Caco-2 (cell line): ENCODE results near the gene APRT. TPM values are rescaled to one million over a fixed set of nuclear protein-coding genes. Genes with fewer than 3 reads are reported as not detected.

Experiments
- BruUV-seq: library from RNA; stranded (reverse); fragments of 400-500 nt; replicated peaks from 2 replicates; lab custom pipeline; 2021; lab: Mats Ljungman, UMichigan
- CTCF ChIA-PET: fragments of 300-600 bp; sonication (Branson Sonifier 250); formaldehyde crosslinking; loops from one replicate; lab custom pipeline; 2022; ENCODE audit warnings: antibody characterized with exemption; lab: Charles Lee
- POLR2A ChIA-PET: fragments of 300-600 bp; sonication (Branson Sonifier 250); formaldehyde crosslinking; loops from one replicate; lab custom pipeline; 2022; ENCODE audit warnings: antibody characterized with exemption; lab: Charles Lee
- DNase-seq, 2 experiments: peaks; one replicate each; pipeline versions ENCODE4 v3.0.0 to v3.0.0-alpha.2; 2020 to 2022
- H3K27me3 ChIP-seq: replicated peaks from 2 replicates; pipeline ENCODE4 v1.6.0; 2011; ENCODE audit warnings: low read length; ENCODE audit not compliant: control insufficient read depth, insufficient read depth
- H3K36me3 ChIP-seq: 2 replicates; pipeline ENCODE4 v1.5.1; 2011; ENCODE audit warnings: low read length; ENCODE audit not compliant: control insufficient read depth, insufficient read depth
- H3K4me1 ChIP-seq: fragments of 250-450 bp; sonication (Bioruptor Pico); 2 replicates; pipeline ENCODE4 v1.5.1; 2020; ENCODE audit warnings: mild to moderate bottlenecking
- H3K4me3 ChIP-seq: 2 replicates; pipeline ENCODE4 v1.5.1; 2011; ENCODE audit warnings: low read depth, mild to moderate bottlenecking, control low read depth, low read length
- H3K9me3 ChIP-seq: fragments of 250-450 bp; sonication (Bioruptor Pico); 2 replicates; pipeline ENCODE4 v1.5.1; 2020; ENCODE audit warnings: mild to moderate bottlenecking, moderate library complexity
- H3K27ac Mint-ChIP-seq: one replicate; pipeline ENCODE4 v1.8.0; 2022; ENCODE audit warnings: mixed read lengths; ENCODE audit not compliant: unreplicated experiment
- H3K27me3 Mint-ChIP-seq: one replicate; pipeline ENCODE4 v1.8.0; 2022; ENCODE audit warnings: mixed read lengths; ENCODE audit not compliant: insufficient read depth, unreplicated experiment
- H3K36me3 Mint-ChIP-seq: one replicate; pipeline ENCODE4 v1.8.0; 2022; ENCODE audit warnings: mild to moderate bottlenecking, mixed read lengths; ENCODE audit not compliant: insufficient read depth, unreplicated experiment
- H3K4me1 Mint-ChIP-seq: one replicate; pipeline ENCODE4 v1.8.0; 2022; ENCODE audit warnings: low read depth, mixed read lengths; ENCODE audit not compliant: unreplicated experiment
- H3K4me3 Mint-ChIP-seq: one replicate; pipeline ENCODE4 v1.8.0; 2022; ENCODE audit warnings: mild to moderate bottlenecking, moderate library complexity, mixed read lengths; ENCODE audit not compliant: unreplicated experiment
- H3K9me3 Mint-ChIP-seq: one replicate; pipeline ENCODE4 v1.8.0; 2022; ENCODE audit warnings: mixed read lengths; ENCODE audit not compliant: unreplicated experiment
- intact Hi-C: fragments of 100-400 bp; cut with micrococcal nuclease; formaldehyde crosslinking; loops from one replicate; pipeline ENCODE4 v1.10.0; 2022; ENCODE audit not compliant: unreplicated experiment
- total RNA-seq: library from RNA; stranded (reverse); gene quantifications from 2 replicates; pipeline ENCODE4 v1.2.3, GENCODE V29; 2022
- TF ChIP-seq, protein P1 (sequence below), 2 experiments: fragments of 200-600 bp in 1 of 2; IDR thresholded peaks; 1 replicate in 1 of 2; 2 replicates in 1 of 2; pipeline versions ENCODE4 v1.5.1 to v1.8.0; 2011 to 2022; ENCODE audit warnings: antibody characterized with exemption in 1 of 2, control low read depth in 1 of 2, inconsistent platforms in 1 of 2, low read depth in 1 of 2, low read length in 1 of 2, mild to moderate bottlenecking in 1 of 2, moderate library complexity in 1 of 2; ENCODE audit not compliant: insufficient read depth in 1 of 2, severe bottlenecking in 1 of 2, unreplicated experiment in 1 of 2

APRT gene
- total RNA-seq, 1 experiment from 2014 or later: 251 TPM

DNA sequence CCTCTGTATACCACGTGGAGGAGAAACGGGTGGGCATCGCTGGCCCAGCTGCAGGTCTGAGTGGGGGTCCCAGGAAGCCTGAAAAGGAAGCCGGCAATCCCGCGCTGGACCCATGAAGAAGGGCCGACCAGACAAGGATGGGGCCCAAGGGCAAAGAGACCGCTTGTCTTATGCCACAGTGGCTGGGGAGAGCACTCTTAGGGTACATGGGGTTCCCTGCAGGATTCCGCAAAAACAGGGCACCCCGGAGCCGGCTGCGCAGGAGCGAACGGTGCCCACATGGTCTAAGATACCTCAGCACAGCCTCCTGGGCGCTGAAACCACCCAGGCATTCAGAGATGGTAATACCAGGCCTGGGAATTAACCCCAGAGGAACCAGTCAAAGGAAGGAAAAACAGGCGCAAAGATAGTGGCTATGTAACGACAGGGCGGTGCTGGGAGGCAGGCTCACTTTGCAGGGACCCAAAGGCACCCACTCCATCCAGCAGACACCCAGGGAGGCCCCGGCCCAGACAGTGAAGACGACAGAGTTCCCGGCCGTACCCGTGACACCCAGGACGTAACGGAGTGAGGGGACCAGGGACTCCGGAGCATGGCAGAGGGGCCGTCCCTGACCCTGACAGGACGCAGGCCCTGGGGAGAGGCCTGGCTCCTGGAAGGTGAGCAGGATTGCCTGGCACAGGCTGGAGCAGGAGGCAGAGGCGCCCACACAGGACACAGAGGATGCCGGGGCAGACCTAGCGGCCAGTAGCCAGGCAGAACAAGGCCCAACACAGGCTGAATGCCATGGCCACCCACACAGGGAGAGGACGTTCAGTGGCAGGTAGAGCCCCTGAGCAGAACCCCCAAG is 37.0 kb downstream of the APRT start:
- no peak for DNase-seq
- Mint-ChIP-seq H3K4me3 (no peak overlapping the region), H3K36me3 (peaks cover 80% of the 10 kb centered on the region), H3K4me1 (peaks cover 27% of the 10 kb centered on the region), H3K9me3 (no peaks in the 10 kb centered on the region), H3K27ac (peak overlapping the region; percentile 67), H3K27me3 (no peaks in the 10 kb centered on the region)
- TF ChIP-seq, protein P1, sequence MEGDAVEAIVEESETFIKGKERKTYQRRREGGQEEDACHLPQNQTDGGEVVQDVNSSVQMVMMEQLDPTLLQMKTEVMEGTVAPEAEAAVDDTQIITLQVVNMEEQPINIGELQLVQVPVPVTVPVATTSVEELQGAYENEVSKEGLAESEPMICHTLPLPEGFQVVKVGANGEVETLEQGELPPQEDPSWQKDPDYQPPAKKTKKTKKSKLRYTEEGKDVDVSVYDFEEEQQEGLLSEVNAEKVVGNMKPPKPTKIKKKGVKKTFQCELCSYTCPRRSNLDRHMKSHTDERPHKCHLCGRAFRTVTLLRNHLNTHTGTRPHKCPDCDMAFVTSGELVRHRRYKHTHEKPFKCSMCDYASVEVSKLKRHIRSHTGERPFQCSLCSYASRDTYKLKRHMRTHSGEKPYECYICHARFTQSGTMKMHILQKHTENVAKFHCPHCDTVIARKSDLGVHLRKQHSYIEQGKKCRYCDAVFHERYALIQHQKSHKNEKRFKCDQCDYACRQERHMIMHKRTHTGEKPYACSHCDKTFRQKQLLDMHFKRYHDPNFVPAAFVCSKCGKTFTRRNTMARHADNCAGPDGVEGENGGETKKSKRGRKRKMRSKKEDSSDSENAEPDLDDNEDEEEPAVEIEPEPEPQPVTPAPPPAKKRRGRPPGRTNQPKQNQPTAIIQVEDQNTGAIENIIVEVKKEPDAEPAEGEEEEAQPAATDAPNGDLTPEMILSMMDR (IDR thresholded peaks at IDR 0.05; ENCODE audit: insufficient read depth in 1 of 2, low read depth in 1 of 2, low read length in 1 of 2, severe bottlenecking in 1 of 2, unreplicated experiment in 1 of 2): no peak
- no TSS peak for BruUV-seq
- H3K4me1 ChIP-seq: peaks cover 53% of the 10 kb centered on the region
- no peaks in the 10 kb centered on the region for H3K27me3 ChIP-seq
- ChIA-PET POLR2A (no interaction called here), CTCF (interaction anchor here (1.1 to 2.8 kb wide), 4 partner anchors 8 to 38 kb away, joined by 3 to 24 read pairs (median 12); no protein-coding TSS in a partner anchor)
- H3K9me3 ChIP-seq: no peaks in the 10 kb centered on the region
- H3K36me3 ChIP-seq: no peaks in the 10 kb centered on the region
- no peak overlapping the region for H3K4me3 ChIP-seq
- intact Hi-C loops: no loop called here

DNA sequence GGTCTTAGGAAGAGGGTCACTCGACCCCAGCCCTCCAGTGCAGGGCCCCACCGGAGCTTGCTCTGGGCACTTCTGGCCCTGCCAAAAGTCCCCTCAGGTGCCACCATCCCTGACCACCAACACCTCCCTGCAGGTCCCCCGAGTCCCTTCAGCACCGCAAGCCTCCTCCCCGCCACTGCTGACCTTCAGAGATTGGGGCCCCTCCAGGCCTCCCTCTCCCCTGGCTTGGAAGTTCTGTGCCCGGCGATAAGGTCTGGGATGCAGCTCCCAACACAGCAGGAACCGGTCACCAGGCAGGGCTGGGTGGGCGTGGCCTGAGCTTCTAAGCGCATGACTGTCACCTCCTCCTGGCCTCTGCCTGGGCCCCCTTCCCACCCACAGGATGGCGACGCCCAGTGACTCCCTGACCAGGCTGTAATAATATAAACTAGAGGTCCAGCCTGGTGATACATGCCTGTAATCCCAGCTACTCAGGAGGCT is 37.9 kb downstream of the APRT start:
- TF ChIP-seq, protein P1 (IDR thresholded peaks at IDR 0.05; ENCODE audit: insufficient read depth in 1 of 2, low read depth in 1 of 2, low read length in 1 of 2, severe bottlenecking in 1 of 2, unreplicated experiment in 1 of 2): no peak
- H3K27me3 ChIP-seq: no peaks in the 10 kb centered on the region
- ChIA-PET CTCF (interaction anchor here (1.1 to 2.8 kb wide), 4 partner anchors 9 to 37 kb away, joined by 3 to 24 read pairs (median 14); no protein-coding TSS in a partner anchor), POLR2A (interaction anchor here (1.9 kb wide), 1 partner anchor 36 kb away, joined by 7 read pairs; no protein-coding TSS in a partner anchor)
- H3K4me1 Mint-ChIP-seq: peaks cover 33% of the 10 kb centered on the region
- H3K27ac Mint-ChIP-seq: peak overlapping the region; percentile 67
- H3K36me3 Mint-ChIP-seq: peaks cover 79% of the 10 kb centered on the region
- H3K36me3 ChIP-seq: no peaks in the 10 kb centered on the region; the same call in 1 of the 2 replicates
- DNase-seq: peak; percentile 64 to 74
- intact Hi-C loops: no loop called here
- BruUV-seq: no TSS peak
- peaks cover 56% of the 10 kb centered on the region for H3K4me1 ChIP-seq
- no peak overlapping the region for H3K4me3 ChIP-seq
- peak overlapping the region; percentile 24 for H3K4me3 Mint-ChIP-seq
- no peaks in the 10 kb centered on the region for H3K9me3 Mint-ChIP-seq
- no peaks in the 10 kb centered on the region for H3K9me3 ChIP-seq
- no peaks in the 10 kb centered on the region for H3K27me3 Mint-ChIP-seq
